ENCODE measurements around the gene FAM20C.

DNA sequence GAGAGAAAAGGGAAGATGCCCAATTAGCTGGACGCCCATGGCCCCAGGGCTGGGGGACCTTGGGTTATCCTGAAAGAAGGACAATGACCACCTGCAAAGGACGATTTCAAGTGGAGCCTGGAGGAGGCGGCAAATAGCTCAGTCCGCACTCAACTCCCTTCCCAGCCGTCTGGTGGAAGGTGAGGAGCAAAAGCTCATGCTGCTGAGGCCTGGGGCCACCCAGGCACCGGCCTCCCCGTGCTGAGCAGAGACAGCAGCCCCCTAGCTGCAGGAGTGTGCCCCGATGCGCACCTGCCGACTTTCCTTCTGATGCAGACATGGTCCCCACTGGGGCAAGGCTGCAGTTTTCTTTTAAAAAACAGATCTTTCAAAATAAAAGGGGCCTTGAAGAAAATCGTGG lies 7.9 kb downstream of the FAM20C start:
- TF ChIP-seq, protein P1, sequence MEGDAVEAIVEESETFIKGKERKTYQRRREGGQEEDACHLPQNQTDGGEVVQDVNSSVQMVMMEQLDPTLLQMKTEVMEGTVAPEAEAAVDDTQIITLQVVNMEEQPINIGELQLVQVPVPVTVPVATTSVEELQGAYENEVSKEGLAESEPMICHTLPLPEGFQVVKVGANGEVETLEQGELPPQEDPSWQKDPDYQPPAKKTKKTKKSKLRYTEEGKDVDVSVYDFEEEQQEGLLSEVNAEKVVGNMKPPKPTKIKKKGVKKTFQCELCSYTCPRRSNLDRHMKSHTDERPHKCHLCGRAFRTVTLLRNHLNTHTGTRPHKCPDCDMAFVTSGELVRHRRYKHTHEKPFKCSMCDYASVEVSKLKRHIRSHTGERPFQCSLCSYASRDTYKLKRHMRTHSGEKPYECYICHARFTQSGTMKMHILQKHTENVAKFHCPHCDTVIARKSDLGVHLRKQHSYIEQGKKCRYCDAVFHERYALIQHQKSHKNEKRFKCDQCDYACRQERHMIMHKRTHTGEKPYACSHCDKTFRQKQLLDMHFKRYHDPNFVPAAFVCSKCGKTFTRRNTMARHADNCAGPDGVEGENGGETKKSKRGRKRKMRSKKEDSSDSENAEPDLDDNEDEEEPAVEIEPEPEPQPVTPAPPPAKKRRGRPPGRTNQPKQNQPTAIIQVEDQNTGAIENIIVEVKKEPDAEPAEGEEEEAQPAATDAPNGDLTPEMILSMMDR (IDR thresholded peaks at IDR 0.05): no peak
- TF ChIP-seq POLR2A (IDR thresholded peaks at IDR 0.05) (no peak), EP300 (IDR thresholded peaks at IDR 0.05) (no peak), POLR2AphosphoS5 (IDR thresholded peaks at IDR 0.05) (no peak)

Measured in suprapubic skin (tissue), 4 donors.